ENCODE data around the gene DEPDC7.
"Not testable (repeated sequence)": the region's sequence is repeated elsewhere in the genome, so short reads cannot be mapped to it uniquely, and the experiment has no call there.

The DEPDC7 gene

DNA sequence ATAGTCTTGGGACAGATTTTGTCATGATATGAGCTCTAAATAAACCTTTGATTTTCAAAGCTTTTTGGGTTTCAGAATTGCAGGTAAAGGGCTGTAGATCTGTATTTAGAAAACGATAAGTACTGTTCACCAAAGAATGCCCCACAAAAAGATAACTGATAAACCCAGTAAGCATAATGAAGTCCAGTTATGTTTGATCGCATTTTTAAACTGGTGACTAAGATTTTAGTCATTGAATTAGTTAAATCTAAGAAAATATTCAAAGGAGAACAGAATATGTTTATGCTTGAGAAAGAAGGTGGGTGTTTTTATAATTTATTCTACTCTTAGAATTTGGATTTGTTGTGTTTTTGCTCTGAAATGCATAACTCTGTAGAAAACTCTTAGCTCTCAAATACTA, 11.6 kb downstream of the DEPDC7 start:
- H3K27ac ChIP-seq (replicated peaks): no peak overlapping the region
- H3K27me3 ChIP-seq (ENCODE audit: insufficient read depth, poor library complexity, severe bottlenecking): no peaks in the 10 kb centered on the region
- TF ChIP-seq POLR2AphosphoS5 (IDR thresholded peaks at IDR 0.05; ENCODE audit: low read depth) (no peak), GABPA (IDR thresholded peaks at IDR 0.05; ENCODE audit: low read depth) (no peak), SPI1 (IDR thresholded peaks at IDR 0.05; ENCODE audit: borderline replicate concordance, low read depth) (no peak)
- TF ChIP-seq, protein P1, sequence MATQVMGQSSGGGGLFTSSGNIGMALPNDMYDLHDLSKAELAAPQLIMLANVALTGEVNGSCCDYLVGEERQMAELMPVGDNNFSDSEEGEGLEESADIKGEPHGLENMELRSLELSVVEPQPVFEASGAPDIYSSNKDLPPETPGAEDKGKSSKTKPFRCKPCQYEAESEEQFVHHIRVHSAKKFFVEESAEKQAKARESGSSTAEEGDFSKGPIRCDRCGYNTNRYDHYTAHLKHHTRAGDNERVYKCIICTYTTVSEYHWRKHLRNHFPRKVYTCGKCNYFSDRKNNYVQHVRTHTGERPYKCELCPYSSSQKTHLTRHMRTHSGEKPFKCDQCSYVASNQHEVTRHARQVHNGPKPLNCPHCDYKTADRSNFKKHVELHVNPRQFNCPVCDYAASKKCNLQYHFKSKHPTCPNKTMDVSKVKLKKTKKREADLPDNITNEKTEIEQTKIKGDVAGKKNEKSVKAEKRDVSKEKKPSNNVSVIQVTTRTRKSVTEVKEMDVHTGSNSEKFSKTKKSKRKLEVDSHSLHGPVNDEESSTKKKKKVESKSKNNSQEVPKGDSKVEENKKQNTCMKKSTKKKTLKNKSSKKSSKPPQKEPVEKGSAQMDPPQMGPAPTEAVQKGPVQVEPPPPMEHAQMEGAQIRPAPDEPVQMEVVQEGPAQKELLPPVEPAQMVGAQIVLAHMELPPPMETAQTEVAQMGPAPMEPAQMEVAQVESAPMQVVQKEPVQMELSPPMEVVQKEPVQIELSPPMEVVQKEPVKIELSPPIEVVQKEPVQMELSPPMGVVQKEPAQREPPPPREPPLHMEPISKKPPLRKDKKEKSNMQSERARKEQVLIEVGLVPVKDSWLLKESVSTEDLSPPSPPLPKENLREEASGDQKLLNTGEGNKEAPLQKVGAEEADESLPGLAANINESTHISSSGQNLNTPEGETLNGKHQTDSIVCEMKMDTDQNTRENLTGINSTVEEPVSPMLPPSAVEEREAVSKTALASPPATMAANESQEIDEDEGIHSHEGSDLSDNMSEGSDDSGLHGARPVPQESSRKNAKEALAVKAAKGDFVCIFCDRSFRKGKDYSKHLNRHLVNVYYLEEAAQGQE (IDR thresholded peaks at IDR 0.05; ENCODE audit: insufficient replicate concordance, low read depth): no peak
- TF ChIP-seq, protein P2, sequence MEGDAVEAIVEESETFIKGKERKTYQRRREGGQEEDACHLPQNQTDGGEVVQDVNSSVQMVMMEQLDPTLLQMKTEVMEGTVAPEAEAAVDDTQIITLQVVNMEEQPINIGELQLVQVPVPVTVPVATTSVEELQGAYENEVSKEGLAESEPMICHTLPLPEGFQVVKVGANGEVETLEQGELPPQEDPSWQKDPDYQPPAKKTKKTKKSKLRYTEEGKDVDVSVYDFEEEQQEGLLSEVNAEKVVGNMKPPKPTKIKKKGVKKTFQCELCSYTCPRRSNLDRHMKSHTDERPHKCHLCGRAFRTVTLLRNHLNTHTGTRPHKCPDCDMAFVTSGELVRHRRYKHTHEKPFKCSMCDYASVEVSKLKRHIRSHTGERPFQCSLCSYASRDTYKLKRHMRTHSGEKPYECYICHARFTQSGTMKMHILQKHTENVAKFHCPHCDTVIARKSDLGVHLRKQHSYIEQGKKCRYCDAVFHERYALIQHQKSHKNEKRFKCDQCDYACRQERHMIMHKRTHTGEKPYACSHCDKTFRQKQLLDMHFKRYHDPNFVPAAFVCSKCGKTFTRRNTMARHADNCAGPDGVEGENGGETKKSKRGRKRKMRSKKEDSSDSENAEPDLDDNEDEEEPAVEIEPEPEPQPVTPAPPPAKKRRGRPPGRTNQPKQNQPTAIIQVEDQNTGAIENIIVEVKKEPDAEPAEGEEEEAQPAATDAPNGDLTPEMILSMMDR (IDR thresholded peaks at IDR 0.05; ENCODE audit: insufficient read depth, low read length): no peak
- no peak for DNase-seq (ENCODE audit: low read depth in 1 of 2, low spot score in 1 of 2)
- H3K4me3 ChIP-seq (replicated peaks; ENCODE audit: insufficient read depth, low read length): no peak overlapping the region

DNA sequence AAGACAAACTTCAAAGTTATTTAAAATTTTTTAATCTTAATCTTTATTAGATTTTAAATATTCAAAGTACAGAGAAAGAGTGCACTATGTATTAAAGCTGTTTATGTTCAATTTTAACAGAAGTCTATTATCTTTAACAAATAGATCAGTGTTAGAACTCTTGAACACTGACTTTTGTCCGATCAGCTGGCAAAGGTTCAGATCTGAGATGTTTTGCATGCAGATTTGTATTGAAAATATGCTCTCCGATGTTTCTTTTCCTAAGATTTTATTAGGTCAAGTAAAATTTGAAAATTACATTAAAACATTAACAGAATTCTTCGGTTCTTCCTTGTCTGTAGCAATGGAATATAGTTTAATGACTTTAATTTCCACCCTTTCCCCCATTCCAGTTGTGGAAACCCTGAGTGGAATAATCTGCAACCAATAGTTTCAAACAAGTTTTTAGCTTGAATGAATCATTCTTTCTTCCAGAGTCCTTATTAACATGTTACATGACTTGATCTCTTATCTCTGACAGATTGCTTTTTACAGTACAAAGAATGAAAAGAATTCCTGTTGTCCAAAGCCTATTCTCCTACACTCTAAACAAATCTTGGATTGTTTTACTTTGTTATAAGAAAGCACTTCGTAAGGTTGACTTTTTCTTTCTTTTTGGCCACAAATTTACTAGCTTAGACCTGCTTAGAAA, 12.3 kb downstream of the DEPDC7 start:
- H3K4me3 ChIP-seq (replicated peaks; ENCODE audit: insufficient read depth, low read length): no peak overlapping the region
- TF ChIP-seq, protein P1 (IDR thresholded peaks at IDR 0.05; ENCODE audit: insufficient replicate concordance, low read depth): no peak
- TF ChIP-seq, protein P2 (IDR thresholded peaks at IDR 0.05; ENCODE audit: insufficient read depth, low read length): no peak
- TF ChIP-seq SPI1 (IDR thresholded peaks at IDR 0.05; ENCODE audit: borderline replicate concordance, low read depth): no peak
- TF ChIP-seq GABPA (IDR thresholded peaks at IDR 0.05; ENCODE audit: low read depth): no peak
- TF ChIP-seq POLR2AphosphoS5 (IDR thresholded peaks at IDR 0.05; ENCODE audit: low read depth): no peak
- H3K27me3 ChIP-seq (ENCODE audit: insufficient read depth, poor library complexity, severe bottlenecking): no peaks in the 10 kb centered on the region
- no peak for DNase-seq (ENCODE audit: low read depth in 1 of 2, low spot score in 1 of 2)
- H3K27ac ChIP-seq (replicated peaks): no peak overlapping the region

DNA sequence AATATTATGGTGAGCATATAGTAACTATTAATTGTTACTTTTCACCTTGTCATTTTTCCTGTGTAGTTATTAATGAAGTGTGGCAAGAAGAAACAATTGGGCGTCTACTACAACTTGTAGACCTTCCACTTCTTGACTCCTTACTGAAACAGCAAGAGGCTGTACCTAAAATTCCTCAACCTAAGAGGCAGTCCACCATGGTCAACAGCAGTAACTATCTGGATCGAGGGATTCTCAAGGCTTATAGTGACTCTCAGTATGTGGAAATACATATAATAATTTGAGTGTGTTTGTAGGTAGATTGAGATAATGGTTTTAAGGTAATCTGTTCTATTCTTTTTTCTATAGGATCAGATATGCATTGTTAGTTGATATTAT, 12.8 kb downstream of the DEPDC7 start:
- H3K27ac ChIP-seq (replicated peaks): no peak overlapping the region
- no peaks in the 10 kb centered on the region for H3K27me3 ChIP-seq (ENCODE audit: insufficient read depth, poor library complexity, severe bottlenecking)
- TF ChIP-seq, protein P1 (IDR thresholded peaks at IDR 0.05; ENCODE audit: insufficient replicate concordance, low read depth): no peak
- TF ChIP-seq SPI1 (IDR thresholded peaks at IDR 0.05; ENCODE audit: borderline replicate concordance, low read depth) (no peak), POLR2AphosphoS5 (IDR thresholded peaks at IDR 0.05; ENCODE audit: low read depth) (no peak), GABPA (IDR thresholded peaks at IDR 0.05; ENCODE audit: low read depth) (no peak)
- TF ChIP-seq, protein P2 (IDR thresholded peaks at IDR 0.05; ENCODE audit: insufficient read depth, low read length): no peak
- no peak for DNase-seq (ENCODE audit: low read depth in 1 of 2, low spot score in 1 of 2)
- H3K4me3 ChIP-seq (replicated peaks; ENCODE audit: insufficient read depth, low read length): no peak overlapping the region

DNA sequence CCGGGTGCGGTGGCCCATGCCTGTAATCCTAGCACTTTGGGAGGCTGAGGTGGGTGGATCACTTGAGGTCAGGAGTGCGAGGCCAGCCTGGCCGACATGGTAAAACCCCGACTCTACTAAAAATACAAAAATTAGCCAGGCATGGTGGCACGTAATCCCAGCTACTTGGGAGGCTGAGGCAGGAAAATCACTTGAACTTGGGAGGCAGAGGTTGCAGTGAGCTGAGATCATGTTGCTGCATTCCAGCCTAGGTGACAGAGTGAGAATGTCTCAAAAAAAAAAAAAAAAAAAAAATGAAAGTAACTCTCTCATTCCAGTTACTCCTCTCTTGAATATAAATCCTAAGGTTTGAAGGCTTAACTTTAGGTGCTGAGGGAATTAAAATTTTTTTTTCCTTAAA, 13.5 kb downstream of the DEPDC7 start:
- not testable (repeated sequence) for H3K4me3 ChIP-seq (replicated peaks; ENCODE audit: insufficient read depth, low read length); DNase-seq (ENCODE audit: low read depth in 1 of 2, low spot score in 1 of 2); H3K27ac ChIP-seq (replicated peaks); H3K27me3 ChIP-seq (ENCODE audit: insufficient read depth, poor library complexity, severe bottlenecking)
